Stomach (tissue), 4 donors: ENCODE results near the gene CST11.

ENCODE experiments used
- CTCF ChIP-seq, 7 experiments: fragments of 450-650 bp in 4 of 7; fragments of 200-600 bp in 3 of 7; sonication (generic) in 3 of 7; IDR thresholded peaks; one replicate each; pipeline ENCODE4 v1.5.1; 2016 to 2019; ENCODE audit warnings: antibody characterized with exemption in 7 of 7, control low read depth in 2 of 7, mild to moderate bottlenecking in 1 of 7
- EP300 ChIP-seq: sonication (generic); formaldehyde crosslinking; IDR thresholded peaks from one replicate; pipeline ENCODE4 v1.6.1; 2017; ENCODE audit warnings: antibody characterized with exemption
- POLR2A ChIP-seq, 4 donors: fragments of 450-650 bp; IDR thresholded peaks; one replicate each; pipeline ENCODE4 v1.6.1; 2016; ENCODE audit warnings: antibody characterized with exemption in 4 of 4, control low read depth in 2 of 4, mild to moderate bottlenecking in 1 of 4, moderate library complexity in 1 of 4

- TF ChIP-seq CTCF (IDR thresholded peaks at IDR 0.05) (no peak), EP300 (no peak), POLR2A (IDR thresholded peaks at IDR 0.05) (no peak)
These were observed 34.8 kb downstream of the CST11 start for GRCh38 chr20:23417861-23418260.
